Activated CD4-positive, CD25-positive, alpha-beta regulatory T cell (primary cell): Measurements from ENCODE around the gene BRD7.

ENCODE experiments used
- DNase-seq, 4 experiments: peaks; one replicate each; lab custom pipeline; 2025; lab: John Stamatoyannopoulos, UW

Gene BRD7

DNA sequence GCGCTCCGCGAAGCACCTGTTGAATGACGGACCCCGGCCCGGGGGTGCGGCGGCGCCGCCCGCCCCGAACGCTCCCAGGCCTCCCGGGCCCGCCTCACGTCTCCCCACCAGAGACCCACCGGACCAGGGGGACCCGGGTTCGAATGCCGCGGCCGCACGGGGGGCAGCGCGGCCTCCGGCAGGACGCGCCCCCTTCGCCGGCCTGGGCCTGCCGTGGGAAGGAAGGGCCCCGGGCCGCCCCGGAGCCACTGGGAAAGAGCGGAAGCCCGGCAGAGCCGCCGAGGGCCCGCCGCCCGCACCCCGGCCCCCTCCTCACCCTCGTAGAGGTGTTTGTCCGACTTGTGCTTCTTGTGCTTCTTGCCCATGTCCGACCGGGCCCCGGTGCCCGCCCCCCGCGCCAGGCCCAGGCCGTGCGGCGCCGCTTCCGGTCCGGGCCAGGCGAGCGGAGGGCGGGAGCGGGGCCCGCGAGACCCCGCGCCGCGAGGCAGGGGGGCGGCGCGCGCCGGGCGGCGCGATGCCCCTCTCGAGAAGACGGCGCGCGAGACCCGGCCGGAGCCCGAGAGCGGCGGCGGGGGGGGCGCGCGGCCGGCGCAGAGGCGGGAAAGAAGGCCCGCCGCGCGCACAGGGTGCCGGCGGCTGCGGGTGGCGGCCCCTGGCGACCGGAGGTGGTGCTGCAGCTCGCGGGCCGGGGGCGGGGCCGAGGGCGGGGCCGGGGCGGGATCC lies at the start of gene BRD7:
TSS of gene BRD7 (minus strand) at position 579 of the 723 bp plus-strand sequence. CDS start at position 365, 214 bp downstream.
- DNase-seq = peak; percentile 51 to 64 (median 58)

DNA sequence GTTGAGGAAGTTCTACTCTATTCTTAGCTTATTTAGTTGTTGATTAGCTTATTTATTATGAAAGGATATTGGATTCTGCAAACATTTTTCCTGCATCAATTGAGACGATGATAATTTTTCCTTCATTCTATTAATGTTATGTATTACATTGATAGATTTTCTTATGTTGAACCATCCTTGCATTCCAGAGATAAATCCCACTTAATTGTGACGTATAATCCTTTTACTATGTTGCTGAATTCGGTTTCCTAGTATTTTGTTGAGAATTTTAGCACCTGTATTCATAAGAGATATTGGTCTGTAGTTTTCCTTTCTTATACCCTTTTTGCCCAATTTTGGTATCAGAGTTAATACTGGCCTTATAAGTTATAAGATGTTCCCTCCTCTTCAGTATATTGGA lies 47.6 kb upstream of the BRD7 start:
- DNase-seq = no peak

DNA sequence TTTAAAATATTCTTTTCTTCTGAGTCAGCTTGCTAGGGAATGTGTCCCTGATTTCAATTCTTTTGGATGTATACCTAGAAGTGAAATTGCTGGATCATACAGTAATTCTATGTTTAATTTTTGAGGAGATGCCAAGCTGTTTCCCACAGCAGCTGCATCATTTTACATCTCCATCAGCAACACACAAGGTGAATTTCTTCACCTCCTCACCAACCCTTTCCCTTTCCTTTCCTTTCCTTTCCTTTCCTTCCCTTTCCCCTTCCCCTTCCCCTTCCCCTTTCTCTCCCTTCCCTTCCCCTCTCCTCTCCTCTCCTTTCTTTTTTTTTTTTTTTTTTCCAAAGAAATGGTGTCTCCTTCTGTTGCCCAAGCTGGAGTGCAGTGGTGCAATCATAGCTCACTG lies 45.4 kb upstream of the BRD7 start:
- DNase-seq = no peak

DNA sequence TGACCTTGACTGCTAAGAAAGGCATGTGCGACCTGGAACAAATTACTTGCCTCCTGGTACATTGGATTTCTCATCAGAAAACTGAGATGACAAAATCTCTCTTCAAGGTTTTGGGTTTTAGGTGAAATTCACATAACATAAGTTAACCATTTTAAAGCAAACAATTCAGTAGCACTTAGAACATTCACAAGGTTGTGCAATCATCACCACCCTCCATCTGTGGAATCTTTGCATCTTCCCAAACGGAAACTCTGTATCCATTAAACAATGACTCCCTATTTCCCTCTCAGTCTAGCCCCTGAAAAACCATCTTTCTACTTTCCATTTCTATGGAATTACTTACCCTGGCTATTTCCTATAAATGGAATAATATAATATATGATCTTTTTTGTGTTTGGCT lies 42.2 kb upstream of the BRD7 start:
- no peak for DNase-seq

DNA sequence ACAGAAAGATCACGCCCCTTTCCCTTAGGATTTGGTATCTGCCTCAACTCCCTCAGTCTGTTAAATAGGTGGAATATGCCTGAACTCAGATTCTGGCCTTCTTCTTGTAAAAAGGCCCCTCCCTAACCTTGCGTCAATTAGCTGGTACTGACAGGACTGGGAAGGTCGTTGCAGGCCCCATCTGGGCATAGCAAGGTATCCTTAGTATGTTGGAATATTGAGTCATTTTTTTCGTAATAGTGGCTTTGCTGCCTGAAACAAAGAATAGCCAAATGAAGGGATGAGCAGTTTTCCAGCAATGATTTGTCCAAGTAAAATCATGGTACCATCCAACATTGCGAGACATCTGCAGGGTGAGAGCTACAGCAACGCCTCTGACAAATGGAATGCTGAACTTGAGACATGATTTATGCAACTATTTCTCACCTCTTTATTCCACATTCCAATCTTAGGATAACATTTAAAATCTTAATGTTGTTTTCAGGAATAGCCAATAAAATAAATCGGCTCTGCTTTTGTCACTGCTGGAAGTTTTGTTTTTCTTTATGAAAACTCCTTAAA lies 39.3 kb upstream of the BRD7 start:
- no peak for DNase-seq

DNA sequence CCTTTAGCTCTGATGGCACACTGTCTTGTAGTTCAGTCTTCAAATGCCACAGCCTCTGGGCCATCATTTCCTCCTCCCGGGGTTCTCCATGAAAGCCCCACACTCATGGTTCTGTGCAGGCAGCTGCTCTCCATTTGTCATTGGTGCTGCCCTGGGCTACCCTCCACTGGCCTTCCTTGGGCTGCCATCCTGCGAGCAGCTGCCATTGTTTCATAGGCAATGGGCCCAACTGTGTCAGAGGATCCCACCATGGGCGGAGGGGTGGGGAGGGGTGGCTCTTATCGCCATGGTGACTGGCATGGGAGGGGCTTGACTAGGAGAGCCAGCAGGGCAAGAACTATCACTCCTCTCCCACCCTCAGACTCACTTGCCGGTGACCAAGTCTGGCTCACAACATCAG lies 38.6 kb upstream of the BRD7 start:
- no peak for DNase-seq

DNA sequence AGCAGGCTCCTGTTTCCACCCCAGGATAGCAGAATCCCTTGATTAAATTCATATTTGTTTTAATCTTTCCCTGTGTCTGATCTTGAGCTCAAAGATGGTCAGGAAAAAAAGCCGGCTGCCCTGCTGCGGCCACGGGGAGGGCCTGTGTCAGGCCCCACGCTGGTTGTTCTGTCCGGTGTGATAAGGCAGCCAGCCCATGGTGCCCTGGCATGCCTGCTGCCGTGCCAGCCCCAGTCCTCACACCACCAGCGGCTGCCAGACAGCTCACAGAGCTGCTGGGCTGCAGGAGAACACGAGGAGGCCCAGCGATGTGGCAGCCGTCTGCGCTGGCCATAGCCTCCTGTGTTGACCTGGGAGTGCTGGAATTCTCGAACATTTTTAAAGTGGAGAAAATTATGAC lies 34.7 kb upstream of the BRD7 start:
- no peak for DNase-seq

DNA sequence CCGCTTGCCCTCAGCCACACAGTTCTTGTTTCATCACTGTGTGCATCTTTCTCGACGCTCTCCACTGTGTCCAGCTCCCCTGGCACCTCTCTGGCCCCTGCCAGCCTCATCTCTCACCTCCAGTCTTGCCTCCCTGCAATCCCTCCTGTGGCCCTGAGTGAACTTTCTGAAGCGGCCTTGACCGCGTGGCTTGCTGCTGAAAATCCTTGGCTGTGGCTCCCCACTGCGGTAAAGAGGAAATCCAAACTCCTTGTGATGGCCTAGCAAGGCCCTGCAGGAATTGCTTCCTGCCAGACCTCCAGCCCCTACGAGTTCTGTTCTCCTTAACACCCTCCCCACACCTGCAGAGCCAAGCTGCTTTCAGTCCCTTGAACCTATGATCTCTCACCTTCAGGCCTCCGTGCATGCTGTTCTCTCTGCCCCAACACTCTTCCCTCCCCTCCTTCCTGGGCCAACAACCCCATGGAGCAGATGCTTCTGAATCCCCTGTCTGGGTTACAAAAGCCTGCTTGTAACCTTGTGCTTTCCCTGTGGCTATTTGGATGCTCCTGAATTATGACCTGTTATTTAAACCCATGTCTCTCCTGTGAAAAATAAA lies 33.6 kb upstream of the BRD7 start:
- DNase-seq = no peak

DNA sequence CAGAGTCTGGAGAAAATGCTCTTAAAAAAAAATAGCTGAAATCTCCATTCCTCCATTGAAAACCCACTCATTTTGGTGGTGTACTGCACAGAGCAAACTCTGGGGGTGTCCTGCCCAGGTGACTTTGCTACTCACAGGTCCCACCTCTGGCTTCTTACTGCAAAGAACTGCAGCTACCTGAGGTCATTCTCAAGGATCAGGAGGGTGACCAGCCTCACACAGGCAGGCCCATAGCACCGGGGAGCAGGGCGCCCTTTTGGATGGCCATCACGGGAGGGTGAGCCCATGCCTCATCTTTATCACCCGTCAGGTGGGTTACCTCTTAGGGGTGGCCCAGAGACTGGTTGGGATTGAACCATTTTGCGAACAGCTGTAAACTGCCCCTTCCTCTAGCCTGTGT lies 32.6 kb upstream of the BRD7 start:
- DNase-seq = no peak

DNA sequence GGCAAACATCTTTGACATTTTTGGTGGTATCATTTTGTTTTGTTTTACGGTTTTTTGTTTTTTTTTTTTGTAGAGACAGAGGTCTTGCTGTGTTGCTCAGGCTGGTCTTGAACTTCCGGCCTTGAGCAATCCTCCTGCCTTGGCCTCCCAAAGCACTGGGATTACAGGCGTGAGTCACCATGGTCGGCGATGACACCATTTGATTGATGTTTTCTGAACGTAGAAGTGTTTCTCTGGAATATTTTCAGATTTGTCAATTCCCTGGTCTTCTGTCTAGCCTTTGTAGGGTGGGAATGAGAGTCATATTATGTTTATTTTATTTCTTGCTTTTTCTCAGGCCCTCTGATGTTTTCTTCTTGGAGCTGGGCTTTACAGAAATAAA lies 32.2 kb upstream of the BRD7 start:
- no peak for DNase-seq

DNA sequence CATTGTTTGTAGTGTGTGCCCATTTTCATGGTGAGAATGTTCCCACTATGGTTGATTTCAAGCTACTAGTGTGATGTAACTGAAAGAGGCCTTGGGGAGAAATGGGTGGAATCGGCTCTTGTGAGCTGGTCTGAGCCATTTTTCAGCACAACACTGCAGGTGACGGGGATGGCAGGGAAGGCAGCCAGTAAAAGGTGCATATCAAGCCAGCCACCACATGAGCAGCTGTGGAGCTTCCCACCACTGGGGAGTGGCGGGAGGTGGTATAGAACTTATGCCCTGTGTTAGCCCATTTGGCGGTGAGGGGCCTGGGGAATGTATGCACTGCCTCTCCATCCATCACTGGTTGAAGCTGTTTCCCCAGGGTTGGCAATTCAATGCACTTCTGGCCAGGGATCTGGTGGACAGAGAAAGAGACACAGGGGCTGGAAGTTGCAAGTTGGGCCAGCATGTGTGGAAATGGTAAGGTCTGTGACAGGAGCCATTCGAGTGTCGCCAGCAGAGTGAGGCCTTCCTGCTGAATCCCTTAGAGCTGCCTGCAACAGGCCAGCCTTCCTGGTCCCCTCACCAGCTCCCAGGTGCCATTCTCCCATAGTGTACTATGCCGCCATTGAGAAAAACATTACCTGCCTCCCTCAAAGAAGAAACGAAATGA lies 31.7 kb upstream of the BRD7 start:
- no peak for DNase-seq

DNA sequence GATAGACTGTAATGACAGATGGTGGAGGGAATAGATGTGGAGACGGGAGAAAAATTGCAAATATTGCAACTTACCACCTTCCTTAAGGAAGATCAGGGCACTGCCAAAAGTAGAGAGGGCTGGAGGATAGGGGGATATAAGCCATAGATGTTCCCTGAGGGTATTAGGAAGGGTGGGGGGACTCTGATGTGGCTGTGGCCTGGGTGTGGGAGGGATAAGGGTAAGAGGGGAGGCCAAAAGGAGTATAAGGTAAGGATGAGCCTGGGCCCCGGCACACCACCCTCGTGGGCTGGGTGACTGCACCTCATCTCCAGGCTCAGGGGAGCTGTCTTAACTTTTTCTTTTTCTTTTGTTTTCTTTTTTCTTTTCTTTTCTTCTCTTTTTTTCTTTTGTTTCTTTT lies 30.6 kb upstream of the BRD7 start:
- no peak for DNase-seq

DNA sequence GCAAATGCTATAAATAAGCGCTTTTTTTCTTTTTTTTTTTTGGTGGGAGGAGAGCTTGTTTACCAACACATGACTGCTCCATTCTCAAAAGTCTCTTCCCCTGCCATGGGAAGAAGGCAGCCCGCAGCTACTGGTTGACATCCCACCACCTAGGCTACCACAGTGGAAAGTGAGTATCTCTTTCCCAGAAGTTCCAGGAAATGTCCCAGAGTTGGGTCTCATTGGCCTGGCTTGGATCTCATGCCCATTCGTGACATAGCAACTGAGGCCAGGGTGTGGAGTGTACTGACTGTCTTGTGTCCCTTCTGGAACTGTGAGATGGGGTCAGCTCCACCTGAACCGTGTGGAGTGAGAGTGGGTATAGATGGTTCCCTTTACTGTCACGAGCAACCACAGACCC lies 29.5 kb upstream of the BRD7 start:
- DNase-seq = no peak

DNA sequence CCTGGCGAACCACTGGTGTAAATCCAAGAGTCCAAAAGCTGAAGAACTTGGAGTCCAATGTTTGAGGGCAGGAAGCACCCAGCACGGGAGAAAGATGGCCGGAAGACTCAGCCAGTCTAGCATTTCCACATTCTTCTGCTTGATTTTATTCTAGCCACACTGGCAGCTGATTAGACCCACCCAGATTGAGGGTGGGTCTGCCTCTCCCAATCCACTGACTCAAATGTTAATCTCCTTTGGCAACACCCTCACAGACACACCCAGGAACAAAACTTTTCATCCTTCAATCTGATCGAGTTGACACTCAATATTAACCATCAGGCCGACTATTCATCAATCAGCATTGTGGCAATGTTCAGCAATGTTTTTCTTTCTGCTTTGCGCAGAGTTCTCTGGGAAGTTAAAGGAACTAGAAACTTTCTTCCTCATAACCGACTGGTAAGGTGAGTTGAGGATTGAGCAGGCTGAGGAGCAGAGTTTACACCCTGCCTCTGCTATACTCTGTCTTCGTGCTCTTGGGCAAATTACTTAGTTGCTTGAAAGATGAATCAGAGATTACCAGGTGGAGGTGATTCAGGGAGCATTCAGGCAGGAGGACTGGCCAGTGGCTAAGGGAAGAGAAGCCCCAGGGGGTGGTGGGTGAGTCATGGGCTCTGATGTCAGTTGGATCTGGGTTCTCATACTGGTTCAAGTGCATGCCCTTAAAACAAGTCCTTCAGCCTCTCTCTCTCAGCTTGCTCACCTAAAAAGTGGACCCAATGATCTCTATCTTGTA lies 28.2 kb upstream of the BRD7 start:
- DNase-seq = no peak

DNA sequence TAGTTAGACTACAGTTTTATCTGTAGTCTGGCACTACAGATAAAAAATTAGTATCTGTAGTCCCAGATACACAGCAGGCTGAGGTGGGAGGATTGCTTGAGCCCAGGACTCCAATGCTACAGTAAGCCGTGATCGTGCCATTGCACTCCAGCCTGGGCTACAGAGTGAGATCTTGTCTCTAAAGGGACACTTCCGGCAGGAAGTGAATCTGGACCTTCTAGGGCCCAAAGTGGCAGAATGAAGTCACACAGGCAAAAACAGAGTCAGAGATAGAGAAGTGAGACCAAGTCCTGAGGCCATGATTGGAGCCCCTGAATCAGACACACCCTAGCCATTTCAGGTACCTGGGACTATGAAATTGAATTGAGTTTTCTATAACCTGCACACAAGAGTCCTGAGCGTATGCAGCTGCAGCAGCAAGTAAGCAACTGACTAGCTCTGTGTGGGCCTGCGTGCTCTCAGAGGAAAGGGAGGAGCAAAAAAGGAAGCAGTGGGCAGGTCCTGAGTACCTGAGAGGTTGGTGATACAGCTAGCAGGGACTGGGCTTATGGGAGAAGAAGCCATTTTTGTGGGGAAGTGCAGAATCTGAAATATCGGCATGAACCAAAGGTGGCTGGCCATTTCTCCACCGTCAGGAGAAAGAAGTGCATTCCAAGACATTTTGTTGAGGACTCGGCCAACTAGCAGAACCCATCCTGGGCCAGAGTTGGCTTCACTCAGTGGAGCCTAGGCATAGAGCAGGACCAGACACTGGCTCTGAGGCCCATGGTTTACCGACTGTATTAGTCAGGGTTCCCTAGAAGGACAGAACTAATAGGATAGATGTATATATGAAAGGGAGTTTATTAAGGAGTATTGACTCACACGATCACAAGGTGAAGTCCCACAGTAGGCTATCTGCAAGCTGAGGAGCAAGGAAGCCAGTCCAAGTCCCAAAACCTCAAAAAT lies 27.2 kb upstream of the BRD7 start:
- DNase-seq = no peak

DNA sequence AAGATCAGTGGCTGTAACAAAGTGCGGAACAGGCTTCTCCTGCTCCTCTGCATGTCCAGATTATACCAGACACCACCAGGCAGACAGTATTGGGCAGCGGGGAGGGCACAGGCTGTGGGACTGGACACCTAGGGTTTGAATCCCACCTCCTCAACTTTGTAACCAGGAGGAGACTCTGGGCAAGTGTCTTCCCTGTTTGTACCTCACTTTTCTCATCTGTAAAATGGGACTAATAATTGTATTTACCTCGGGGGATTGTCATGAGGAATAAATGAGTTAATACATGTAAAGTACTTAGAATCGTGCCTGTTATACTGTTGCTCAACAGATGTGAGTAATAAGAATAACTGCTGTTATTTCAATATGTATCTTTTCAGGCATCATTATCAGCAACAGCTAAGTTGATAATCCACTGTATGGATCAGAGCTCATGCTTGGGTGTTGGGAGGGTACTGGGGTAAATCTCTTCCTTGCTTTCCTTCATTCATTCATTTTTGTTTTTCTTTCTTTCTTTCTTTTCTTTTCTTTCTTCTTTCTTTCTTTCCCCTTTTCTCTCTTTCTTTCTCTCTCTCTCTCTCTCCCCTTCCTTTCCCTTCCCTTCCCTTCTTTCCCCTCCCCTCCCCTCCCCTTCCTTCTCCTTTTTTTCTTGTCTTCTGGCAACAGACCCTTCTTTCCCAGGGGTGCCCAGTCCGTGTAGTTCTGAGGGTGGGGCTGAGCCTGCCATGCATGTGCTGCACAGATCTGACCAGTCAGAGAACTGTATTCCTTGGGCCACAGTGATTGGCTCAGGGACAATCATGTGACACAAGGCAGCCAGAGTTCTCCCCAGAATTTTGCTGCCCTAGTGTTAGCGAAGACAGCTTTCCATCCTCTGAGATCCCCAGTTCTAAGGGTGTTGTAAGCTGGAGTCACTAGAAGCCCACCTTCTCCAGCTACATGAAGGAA lies 25.3 kb upstream of the BRD7 start:
- no peak for DNase-seq

DNA sequence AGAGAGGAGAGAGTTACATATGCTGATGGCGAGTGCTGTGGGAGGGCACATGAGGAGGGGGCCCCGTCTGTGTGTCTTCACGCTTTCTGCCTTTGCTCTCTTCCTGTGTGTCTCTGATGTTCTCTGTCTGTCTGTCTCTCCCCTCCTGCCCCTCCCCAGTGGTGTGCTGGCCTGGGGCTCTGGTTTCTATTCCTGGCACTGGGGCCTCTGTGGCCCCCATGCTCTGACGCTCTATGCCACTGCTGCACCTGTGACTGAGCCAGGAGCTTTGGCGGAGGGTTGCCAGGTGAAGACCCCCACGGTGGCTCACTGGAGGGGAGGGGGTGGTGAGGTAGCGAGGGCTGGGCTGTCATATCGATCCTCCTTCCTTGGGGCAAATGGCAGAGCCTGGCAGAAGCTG lies 24.6 kb upstream of the BRD7 start:
- no peak for DNase-seq

DNA sequence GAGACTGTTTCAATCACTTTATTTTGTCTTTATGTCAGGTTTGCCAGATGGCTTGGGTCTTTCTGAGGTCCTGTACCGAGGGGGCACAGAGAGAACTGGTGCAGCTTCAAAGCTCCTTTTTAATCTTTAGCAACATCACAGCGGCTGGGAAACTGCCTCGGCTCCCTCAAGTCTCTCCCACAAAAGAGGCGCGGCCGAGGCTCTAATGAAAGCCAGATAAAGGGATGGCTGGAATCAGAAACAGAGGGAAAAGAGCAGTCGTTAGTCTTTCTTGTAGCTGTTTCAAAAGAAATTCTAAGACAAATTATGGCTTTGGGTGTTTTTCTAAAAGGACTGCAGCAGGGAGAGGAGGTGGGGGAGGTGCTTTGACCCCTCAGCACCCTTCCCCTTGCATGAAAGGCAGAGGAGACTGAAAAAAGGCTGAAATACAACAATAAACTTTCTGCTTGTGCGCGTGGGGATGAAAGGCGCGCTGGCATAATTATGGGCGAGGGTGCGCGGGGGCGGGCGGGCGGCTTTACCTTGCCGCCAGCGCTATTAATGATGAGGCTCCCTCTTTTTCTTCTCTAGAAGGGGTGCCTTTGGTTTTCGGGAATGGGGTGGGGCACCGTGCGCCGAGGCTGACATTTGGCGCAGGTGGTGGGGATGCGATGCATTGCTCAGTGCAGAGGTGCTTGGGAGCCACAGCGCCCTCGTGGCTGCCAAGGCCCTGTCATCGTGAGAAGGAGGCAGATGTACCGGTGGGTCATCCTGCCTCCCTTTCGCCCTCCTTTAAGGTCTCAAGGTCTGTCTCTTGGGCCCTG lies 22.3 kb upstream of the BRD7 start:
- DNase-seq = no peak

DNA sequence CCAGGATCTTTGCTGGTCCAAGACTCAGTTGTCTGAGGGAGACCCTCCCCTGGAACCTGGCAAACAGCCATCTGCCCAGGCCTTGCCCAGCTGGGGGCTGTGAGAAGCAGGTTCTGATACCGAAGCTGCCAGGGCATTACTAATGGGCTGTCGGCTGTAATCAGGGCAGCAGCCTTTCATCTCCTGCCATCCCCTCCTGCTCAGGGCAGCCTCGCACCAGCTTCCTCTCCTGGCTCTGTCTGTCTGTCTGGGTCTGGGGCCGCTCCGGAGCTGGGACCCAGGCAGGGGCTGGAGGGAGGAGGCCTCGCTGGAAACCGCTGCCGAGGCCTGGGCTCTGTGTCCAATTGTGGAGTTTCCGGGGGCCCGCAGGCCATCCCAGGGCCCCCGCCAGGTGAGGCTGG lies 21.6 kb upstream of the BRD7 start:
- DNase-seq = no peak
